Prostate gland (tissue), 2 donors: ENCODE data around the gene GPAT3. TPM values are rescaled to one million over a fixed set of nuclear protein-coding genes. Genes with fewer than 3 reads are reported as not detected.
"Not testable (repeated sequence)": the region's sequence is repeated elsewhere in the genome, so short reads cannot be mapped to it uniquely, and the experiment has no call there.

ENCODE experiments used
- DNase-seq: peaks from one replicate; pipeline ENCODE4 v3.0.0-alpha.2; 2019; ENCODE audit warnings: low spot score
- H3K27ac ChIP-seq, 2 donors: fragments of 200-600 bp; sonication (generic); 2 replicates each; pipeline ENCODE4 v1.5.1; 2017 to 2019
- H3K27me3 ChIP-seq: fragments of 200-600 bp; sonication (generic); replicated peaks from 2 replicates; pipeline ENCODE4 v1.5.1; 2019; ENCODE audit not compliant: insufficient read depth
- H3K36me3 ChIP-seq, 2 donors: fragments of 200-600 bp; sonication (generic); 1 replicate in 1 of 2; 2 replicates in 1 of 2; pipeline versions ENCODE4 v1.5.1 to v1.8.1; 2017 to 2019
- H3K4me1 ChIP-seq: fragments of 200-600 bp; sonication (generic); replicated peaks from 2 replicates; pipeline ENCODE4 v1.5.1; 2019
- H3K4me3 ChIP-seq, 2 donors: fragments of 200-600 bp; sonication (generic); 2 replicates each; pipeline ENCODE4 v1.5.1; 2017 to 2019
- H3K9me3 ChIP-seq: fragments of 200-600 bp; sonication (generic); 2 replicates; pipeline ENCODE4 v1.5.1; 2017
- POLR2A ChIP-seq: fragments of 450-650 bp; IDR thresholded peaks from one replicate; pipeline ENCODE4 v1.6.1; 2016; ENCODE audit warnings: antibody characterized with exemption, mild to moderate bottlenecking
- POLR2AphosphoS5 ChIP-seq: sonication (generic); formaldehyde crosslinking; IDR thresholded peaks from one replicate; pipeline ENCODE4 v1.6.1; 2017; ENCODE audit warnings: antibody characterized with exemption
- WGBS: methylation state at CpG from one replicate; pipeline ENCODE4 v1.1.5; 2018; 5-methylcytosine and 5-hydroxymethylcytosine counted together
- intact Hi-C: fragments of 100-400 bp; cut with DNase I; formaldehyde crosslinking; loops from one replicate; pipeline ENCODE4 v1.14.2; 2022
- total RNA-seq, 2 donors: library from RNA; depleted of rRNA; stranded (reverse); fragments of >200 nt; gene quantifications; one replicate each; pipeline ENCODE4 v1.1.0, GENCODE V29; 2016
- TF ChIP-seq, protein P1 (sequence below), 4 experiments: fragments of 200-600 bp in 2 of 4; fragments of 450-650 bp in 2 of 4; sonication (generic) in 2 of 4; IDR thresholded peaks; 1 replicate in 3 of 4; 2 replicates in 1 of 4; pipeline ENCODE4 v1.5.1; 2016 to 2019; ENCODE audit warnings: antibody characterized with exemption in 4 of 4, mild to moderate bottlenecking in 2 of 4, moderate library complexity in 2 of 4

GPAT3 gene
- total RNA-seq, 2 donors from 2014 or later, result 1.2 to 3.7 TPM

GRCh38 chr4:83569429-83569828 is 33.5 kb downstream of the GPAT3 start:
- no peak overlapping the region for H3K4me3 ChIP-seq
- TF ChIP-seq POLR2A, result no peak
- TF ChIP-seq POLR2AphosphoS5, result no peak
- TF ChIP-seq, protein P1, sequence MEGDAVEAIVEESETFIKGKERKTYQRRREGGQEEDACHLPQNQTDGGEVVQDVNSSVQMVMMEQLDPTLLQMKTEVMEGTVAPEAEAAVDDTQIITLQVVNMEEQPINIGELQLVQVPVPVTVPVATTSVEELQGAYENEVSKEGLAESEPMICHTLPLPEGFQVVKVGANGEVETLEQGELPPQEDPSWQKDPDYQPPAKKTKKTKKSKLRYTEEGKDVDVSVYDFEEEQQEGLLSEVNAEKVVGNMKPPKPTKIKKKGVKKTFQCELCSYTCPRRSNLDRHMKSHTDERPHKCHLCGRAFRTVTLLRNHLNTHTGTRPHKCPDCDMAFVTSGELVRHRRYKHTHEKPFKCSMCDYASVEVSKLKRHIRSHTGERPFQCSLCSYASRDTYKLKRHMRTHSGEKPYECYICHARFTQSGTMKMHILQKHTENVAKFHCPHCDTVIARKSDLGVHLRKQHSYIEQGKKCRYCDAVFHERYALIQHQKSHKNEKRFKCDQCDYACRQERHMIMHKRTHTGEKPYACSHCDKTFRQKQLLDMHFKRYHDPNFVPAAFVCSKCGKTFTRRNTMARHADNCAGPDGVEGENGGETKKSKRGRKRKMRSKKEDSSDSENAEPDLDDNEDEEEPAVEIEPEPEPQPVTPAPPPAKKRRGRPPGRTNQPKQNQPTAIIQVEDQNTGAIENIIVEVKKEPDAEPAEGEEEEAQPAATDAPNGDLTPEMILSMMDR (IDR thresholded peaks at IDR 0.05), result no peak
- no peak for DNase-seq

DNA sequence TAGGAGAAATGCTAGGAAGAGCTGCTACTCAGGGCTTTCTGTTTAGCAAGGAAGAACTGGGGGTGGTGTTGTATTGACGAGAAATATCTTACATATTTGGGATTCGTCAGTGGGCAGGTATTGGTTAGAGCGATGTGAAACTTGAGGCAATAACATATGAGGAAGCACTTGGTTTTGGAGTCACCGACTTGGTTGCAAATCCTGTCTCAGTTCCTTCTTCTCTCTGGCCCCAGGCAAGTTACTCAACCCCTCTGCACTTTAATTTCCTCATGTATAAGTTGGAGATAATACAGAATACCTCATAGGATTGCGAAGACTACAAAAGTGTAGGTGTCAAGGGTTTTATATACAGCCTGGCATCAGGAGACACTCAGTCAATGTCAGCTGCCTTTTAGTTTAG is 34.1 kb downstream of the GPAT3 start:
- no peak for DNase-seq
- 85% methylated on average over 5 of the region's 5 CpGs for WGBS
- intact Hi-C loops, result no loop called here

More at GRCh38 chr4:83569429-83569828, 33.5 kb downstream of the GPAT3 start:
- Histone ChIP-seq H3K4me1 (no peaks in the 10 kb centered on the region), H3K9me3 (no peaks in the 10 kb centered on the region), H3K27ac (no peak overlapping the region), H3K36me3 (no peaks in the 10 kb centered on the region), H3K27me3 (no peaks in the 10 kb centered on the region)
- intact Hi-C loops, result no loop called here
- 73% methylated on average over 4 of the region's 4 CpGs for WGBS

GRCh38 chr4:83572848-83573247 is 36.9 kb downstream of the GPAT3 start:
- Histone ChIP-seq H3K4me1 (no peaks in the 10 kb centered on the region), H3K27me3 (no peaks in the 10 kb centered on the region), H3K36me3 (no peaks in the 10 kb centered on the region), H3K27ac (no peak overlapping the region), H3K4me3 (no peak overlapping the region), H3K9me3 (no peaks in the 10 kb centered on the region)
- TF ChIP-seq, protein P1 (IDR thresholded peaks at IDR 0.05), result no peak
- no peak for TF ChIP-seq POLR2AphosphoS5
- TF ChIP-seq POLR2A, result no peak
- no peak for DNase-seq
- 87% methylated on average over 3 of the region's 3 CpGs for WGBS
- intact Hi-C loops, result no loop called here

More for the DNA sequence above, 34.1 kb downstream of the GPAT3 start:
- Histone ChIP-seq H3K36me3 (no peaks in the 10 kb centered on the region), H3K9me3 (no peaks in the 10 kb centered on the region), H3K4me3 (no peak overlapping the region), H3K4me1 (no peaks in the 10 kb centered on the region), H3K27ac (no peak overlapping the region), H3K27me3 (no peaks in the 10 kb centered on the region)
- TF ChIP-seq, protein P1 (IDR thresholded peaks at IDR 0.05), result no peak
- TF ChIP-seq POLR2A (no peak), POLR2AphosphoS5 (no peak)

DNA sequence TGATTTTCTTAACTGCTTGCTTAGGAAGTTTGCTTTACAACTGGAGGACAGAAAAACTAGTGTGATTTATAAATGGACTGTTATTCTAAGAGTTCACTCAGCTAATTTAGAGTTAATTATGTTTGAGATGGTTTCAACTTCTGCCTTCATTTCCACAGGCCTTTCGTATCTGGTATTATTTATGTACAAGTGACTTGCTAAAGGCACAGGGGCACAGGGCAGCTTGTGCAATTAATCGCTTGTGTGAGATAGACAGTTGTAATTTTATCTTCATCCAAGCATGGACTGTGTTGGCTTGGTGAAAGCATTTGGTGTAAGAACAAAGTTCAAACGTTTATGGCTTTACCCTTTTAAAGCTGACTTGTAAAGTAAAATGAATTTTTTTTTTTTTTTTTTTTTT is 38.3 kb downstream of the GPAT3 start:
- H3K27me3 ChIP-seq, result no peaks in the 10 kb centered on the region

GRCh38 chr4:83576237-83576636 is 40.3 kb downstream of the GPAT3 start:
- H3K4me3 ChIP-seq, H3K27me3 ChIP-seq, H3K36me3 ChIP-seq, H3K27ac ChIP-seq, H3K9me3 ChIP-seq, H3K4me1 ChIP-seq, DNase-seq, intact Hi-C loops: not testable (repeated sequence)
- 91% methylated on average over 3 of the region's 3 CpGs for WGBS

More for the DNA sequence above, 38.3 kb downstream of the GPAT3 start:
- 43% methylated on average over 3 of the region's 3 CpGs for WGBS
- Histone ChIP-seq H3K4me1 (no peaks in the 10 kb centered on the region), H3K27ac (no peak overlapping the region), H3K4me3 (no peak overlapping the region), H3K9me3 (no peaks in the 10 kb centered on the region), H3K36me3 (no peaks in the 10 kb centered on the region)
- intact Hi-C loops, result no loop called here
- TF ChIP-seq, protein P1 (IDR thresholded peaks at IDR 0.05), result no peak
- TF ChIP-seq POLR2A (no peak), POLR2AphosphoS5 (no peak)
- DNase-seq, result no peak
